Right atrium auricular region (tissue), 2 donors: Measurements from ENCODE around the gene CITED4. TPM values are rescaled to one million over a fixed set of nuclear protein-coding genes. Genes with fewer than 3 reads are reported as not detected.

ENCODE experiments used
- DNase-seq: peaks from one replicate; pipeline ENCODE4 v3.0.0-alpha.2; 2019; ENCODE audit warnings: low spot score
- H3K27ac ChIP-seq, 2 donors: fragments of 200-600 bp; sonication (generic); 1 replicate in 1 of 2; 2 replicates in 1 of 2; pipeline ENCODE4 v1.5.1; 2016 to 2019
- H3K27me3 ChIP-seq, 2 donors: fragments of 200-600 bp; sonication (generic); one replicate each; pipeline versions ENCODE4 v1.5.1 to v1.6.0; 2017 to 2019
- H3K36me3 ChIP-seq: fragments of 200-600 bp; sonication (generic); one replicate; pipeline ENCODE4 v1.5.1; 2016
- H3K4me1 ChIP-seq, 2 donors: fragments of 200-600 bp; sonication (generic); one replicate each; pipeline versions ENCODE4 v1.5.1 to v1.6.0; 2017 to 2019
- H3K4me3 ChIP-seq, 2 donors: fragments of 200-600 bp; sonication (generic); 1 replicate in 1 of 2; 2 replicates in 1 of 2; pipeline ENCODE4 v1.5.1; 2017 to 2019; ENCODE audit warnings: mild to moderate bottlenecking in 1 of 2, moderate library complexity in 1 of 2
- H3K9me3 ChIP-seq, 2 donors: fragments of 200-600 bp; sonication (generic); one replicate each; pipeline ENCODE4 v1.5.1; 2019
- CTCF ChIP-seq, 2 donors: fragments of 200-600 bp; sonication (generic); IDR thresholded peaks; one replicate each; pipeline ENCODE4 v1.5.1; 2019; ENCODE audit warnings: antibody characterized with exemption in 2 of 2
- total RNA-seq, 2 donors: library from RNA; depleted of rRNA; stranded (reverse); fragments of >200 nt; gene quantifications; one replicate each; pipeline ENCODE4 v1.1.0, GENCODE V29; 2016

CITED4 gene
- total RNA-seq, 2 donors from 2014 or later = 18.8 to 32.7 TPM

DNA sequence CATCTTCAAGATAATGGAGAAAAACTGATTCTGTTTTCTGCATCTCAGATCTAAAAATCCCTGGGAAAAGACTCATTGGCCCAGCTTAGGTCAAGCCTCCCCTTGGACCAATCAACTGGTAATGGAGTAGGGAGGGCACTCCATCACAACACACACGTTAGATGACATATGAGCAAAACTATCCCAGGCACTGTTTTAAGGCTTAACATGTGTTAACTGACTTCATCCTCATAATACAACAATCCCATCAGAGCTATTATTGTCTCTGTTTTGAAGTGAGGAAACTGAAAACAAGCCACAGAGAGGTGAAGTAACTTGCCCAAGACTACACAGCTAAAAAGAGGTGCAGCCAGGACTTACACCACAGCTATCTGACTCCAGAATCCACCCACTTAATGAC is 14.7 kb upstream of the CITED4 start:
- Histone ChIP-seq H3K27me3 (no peaks in the 10 kb centered on the region), H3K36me3 (no peaks in the 10 kb centered on the region), H3K9me3 (peaks cover 0 to 10% of the 10 kb centered on the region in 2 donors), H3K27ac (peak overlapping the region; percentile 2 to 27), H3K4me3 (no peak overlapping the region), H3K4me1 (peaks cover 0 to 10% of the 10 kb centered on the region in 2 donors)
- DNase-seq = no peak
- no peak for TF ChIP-seq CTCF (IDR thresholded peaks at IDR 0.05)

- Histone ChIP-seq H3K4me1 (peaks cover 0 to 10% of the 10 kb centered on the region in 2 donors), H3K9me3 (peaks cover 0 to 10% of the 10 kb centered on the region in 2 donors), H3K4me3 (no peak overlapping the region), H3K27me3 (no peaks in the 10 kb centered on the region), H3K36me3 (no peaks in the 10 kb centered on the region), H3K27ac (peak overlapping the region; percentile 18 to 31)
- no peak for DNase-seq
- no peak for TF ChIP-seq CTCF (IDR thresholded peaks at IDR 0.05)
These were observed 14.2 kb upstream of the CITED4 start for GRCh38 chr1:40876436-40876761.

- Histone ChIP-seq H3K4me3 (no peak overlapping the region), H3K27me3 (no peaks in the 10 kb centered on the region), H3K4me1 (peaks cover 0 to 10% of the 10 kb centered on the region in 2 donors), H3K9me3 (peaks cover 0 to 20% of the 10 kb centered on the region in 2 donors), H3K36me3 (no peaks in the 10 kb centered on the region), H3K27ac (no peak overlapping the region)
- no peak for DNase-seq
- no peak for TF ChIP-seq CTCF (IDR thresholded peaks at IDR 0.05)
These were observed 11.8 kb upstream of the CITED4 start for GRCh38 chr1:40873863-40874472.

DNA sequence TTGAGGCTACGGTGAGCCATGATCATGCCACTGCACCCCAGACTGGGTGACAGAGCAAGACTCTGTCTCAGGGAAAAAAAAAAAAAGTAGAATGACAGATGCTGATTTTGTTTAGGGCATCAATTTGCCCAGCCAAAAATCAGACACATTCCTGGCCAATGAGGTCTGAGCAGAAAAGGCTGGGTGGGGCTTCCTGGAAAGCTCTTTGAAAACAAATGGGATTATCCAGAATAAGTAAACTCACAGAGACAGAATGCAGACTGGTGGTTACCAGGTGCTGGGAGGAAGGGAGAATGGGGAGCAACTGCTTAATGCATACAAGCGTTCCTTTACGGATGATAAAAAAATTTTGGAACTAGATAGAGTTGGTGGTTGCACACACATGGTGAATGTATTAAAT is 10.1 kb upstream of the CITED4 start:
- no peak for TF ChIP-seq CTCF (IDR thresholded peaks at IDR 0.05)
- H3K27ac ChIP-seq = no peak overlapping the region

GRCh38 chr1:40870135-40870728 is 8.1 kb upstream of the CITED4 start:
- no peak for DNase-seq
- no peak for TF ChIP-seq CTCF (IDR thresholded peaks at IDR 0.05)
- no peaks in the 10 kb centered on the region for H3K4me1 ChIP-seq
- H3K9me3 ChIP-seq = peaks cover 0 to 10% of the 10 kb centered on the region in 2 donors
- no peak overlapping the region for H3K27ac ChIP-seq
- no peak overlapping the region for H3K4me3 ChIP-seq
- no peaks in the 10 kb centered on the region for H3K27me3 ChIP-seq
- no peaks in the 10 kb centered on the region for H3K36me3 ChIP-seq

More for the DNA sequence above, 10.1 kb upstream of the CITED4 start:
- Histone ChIP-seq H3K27me3 (no peaks in the 10 kb centered on the region), H3K4me1 (peaks cover 0 to 3% of the 10 kb centered on the region in 2 donors), H3K4me3 (no peak overlapping the region), H3K36me3 (no peaks in the 10 kb centered on the region), H3K9me3 (peaks cover 0 to 20% of the 10 kb centered on the region in 2 donors)
- DNase-seq = no peak
